ENCODE data around the gene MTIF3.

The MTIF3 gene

GRCh38 chr13:27442071-27442647, 8.2 kb downstream of the MTIF3 start:
- DNase-seq (ENCODE audit: insufficient read length, low spot score) (no peak), FAIRE-seq (peak; percentile 31)
- TF ChIP-seq POU2F2 (IDR thresholded peaks at IDR 0.05; ENCODE audit: low read depth, low read length): no peak
- TF ChIP-seq TAF1 (IDR thresholded peaks at IDR 0.05; ENCODE audit: low read depth, low read length): no peak
- no peak for TF ChIP-seq SPI1 (IDR thresholded peaks at IDR 0.05; ENCODE audit: low read depth, low read length)
- no peak for TF ChIP-seq POLR2AphosphoS5 (IDR thresholded peaks at IDR 0.05; ENCODE audit: low read depth, low read length)
- no peak for TF ChIP-seq PAX5 (IDR thresholded peaks at IDR 0.05; ENCODE audit: insufficient read depth, low read length, severe bottlenecking)
- TF ChIP-seq POLR2A (IDR thresholded peaks at IDR 0.05; ENCODE audit: low read depth, low read length): no peak

- no peak for DNase-seq (ENCODE audit: insufficient read length, low spot score)
- peak; percentile 70 for FAIRE-seq
- TF ChIP-seq PAX5 (IDR thresholded peaks at IDR 0.05; ENCODE audit: insufficient read depth, low read length, severe bottlenecking): no peak
- TF ChIP-seq POU2F2 (IDR thresholded peaks at IDR 0.05; ENCODE audit: low read depth, low read length): no peak
- no peak for TF ChIP-seq POLR2A (IDR thresholded peaks at IDR 0.05; ENCODE audit: low read depth, low read length)
- no peak for TF ChIP-seq TAF1 (IDR thresholded peaks at IDR 0.05; ENCODE audit: low read depth, low read length)
- TF ChIP-seq POLR2AphosphoS5 (IDR thresholded peaks at IDR 0.05; ENCODE audit: low read depth, low read length): no peak
- no peak for TF ChIP-seq SPI1 (IDR thresholded peaks at IDR 0.05; ENCODE audit: low read depth, low read length)
Observed at GRCh38 chr13:27440408-27440807, 10.0 kb downstream of the MTIF3 start.

GRCh38 chr13:27437126-27437525, 13.2 kb downstream of the MTIF3 start:
- FAIRE-seq (no peak), DNase-seq (ENCODE audit: insufficient read length, low spot score) (no peak)
- TF ChIP-seq TAF1 (IDR thresholded peaks at IDR 0.05; ENCODE audit: low read depth, low read length): no peak
- TF ChIP-seq POLR2A (IDR thresholded peaks at IDR 0.05; ENCODE audit: low read depth, low read length): no peak
- no peak for TF ChIP-seq POLR2AphosphoS5 (IDR thresholded peaks at IDR 0.05; ENCODE audit: low read depth, low read length)
- TF ChIP-seq PAX5 (IDR thresholded peaks at IDR 0.05; ENCODE audit: insufficient read depth, low read length, severe bottlenecking): no peak
- TF ChIP-seq POU2F2 (IDR thresholded peaks at IDR 0.05; ENCODE audit: low read depth, low read length): no peak
- no peak for TF ChIP-seq SPI1 (IDR thresholded peaks at IDR 0.05; ENCODE audit: low read depth, low read length)

- TF ChIP-seq SPI1 (IDR thresholded peaks at IDR 0.05; ENCODE audit: low read depth, low read length): no peak
- no peak for TF ChIP-seq POU2F2 (IDR thresholded peaks at IDR 0.05; ENCODE audit: low read depth, low read length)
- no peak for TF ChIP-seq PAX5 (IDR thresholded peaks at IDR 0.05; ENCODE audit: insufficient read depth, low read length, severe bottlenecking)
- no peak for TF ChIP-seq TAF1 (IDR thresholded peaks at IDR 0.05; ENCODE audit: low read depth, low read length)
- no peak for TF ChIP-seq POLR2A (IDR thresholded peaks at IDR 0.05; ENCODE audit: low read depth, low read length)
- no peak for TF ChIP-seq POLR2AphosphoS5 (IDR thresholded peaks at IDR 0.05; ENCODE audit: low read depth, low read length)
- DNase-seq (ENCODE audit: insufficient read length, low spot score): no peak
- FAIRE-seq: no peak
Observed at GRCh38 chr13:27432611-27433210, 17.7 kb downstream of the MTIF3 start.

DNA sequence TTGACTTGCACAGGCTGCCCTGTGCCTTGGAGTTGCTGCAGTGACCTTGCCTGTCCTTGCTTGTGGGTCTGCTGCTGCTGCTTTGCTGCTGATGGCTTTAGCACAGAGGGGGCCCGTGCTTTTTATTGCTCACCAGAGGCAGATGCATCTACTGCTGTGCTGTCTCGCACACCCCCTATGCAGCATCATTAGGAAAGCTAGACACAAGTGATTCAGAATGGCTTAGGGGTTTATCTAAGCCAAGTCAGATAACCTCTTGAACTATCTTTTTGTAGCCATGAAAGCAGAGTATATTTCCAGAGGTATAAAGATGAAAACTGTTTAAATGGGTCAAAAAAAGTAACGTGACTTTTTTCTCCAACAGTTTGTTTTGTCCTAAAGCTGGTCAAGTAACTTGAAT, 18.2 kb downstream of the MTIF3 start:
- no peak for DNase-seq (ENCODE audit: insufficient read length, low spot score)
- FAIRE-seq: no peak
- TF ChIP-seq POLR2A (IDR thresholded peaks at IDR 0.05; ENCODE audit: low read depth, low read length) (no peak), POLR2AphosphoS5 (IDR thresholded peaks at IDR 0.05; ENCODE audit: low read depth, low read length) (no peak), TAF1 (IDR thresholded peaks at IDR 0.05; ENCODE audit: low read depth, low read length) (no peak)

GRCh38 chr13:27428160-27428559, 22.2 kb downstream of the MTIF3 start:
- DNase-seq (ENCODE audit: insufficient read length, low spot score) (no peak), FAIRE-seq (no peak)
- TF ChIP-seq SPI1 (IDR thresholded peaks at IDR 0.05; ENCODE audit: low read depth, low read length) (no peak), POLR2AphosphoS5 (IDR thresholded peaks at IDR 0.05; ENCODE audit: low read depth, low read length) (no peak), POU2F2 (IDR thresholded peaks at IDR 0.05; ENCODE audit: low read depth, low read length) (no peak), POLR2A (IDR thresholded peaks at IDR 0.05; ENCODE audit: low read depth, low read length) (no peak), PAX5 (IDR thresholded peaks at IDR 0.05; ENCODE audit: insufficient read depth, low read length, severe bottlenecking) (no peak), TAF1 (IDR thresholded peaks at IDR 0.05; ENCODE audit: low read depth, low read length) (no peak)

GRCh38 chr13:27427641-27428040, 22.7 kb downstream of the MTIF3 start:
- DNase-seq (ENCODE audit: insufficient read length, low spot score): no peak
- no peak for TF ChIP-seq POU2F2 (IDR thresholded peaks at IDR 0.05; ENCODE audit: low read depth, low read length)
- no peak for TF ChIP-seq SPI1 (IDR thresholded peaks at IDR 0.05; ENCODE audit: low read depth, low read length)
- TF ChIP-seq POLR2A (IDR thresholded peaks at IDR 0.05; ENCODE audit: low read depth, low read length): no peak
- TF ChIP-seq PAX5 (IDR thresholded peaks at IDR 0.05; ENCODE audit: insufficient read depth, low read length, severe bottlenecking): no peak
- no peak for TF ChIP-seq TAF1 (IDR thresholded peaks at IDR 0.05; ENCODE audit: low read depth, low read length)
- no peak for TF ChIP-seq POLR2AphosphoS5 (IDR thresholded peaks at IDR 0.05; ENCODE audit: low read depth, low read length)
- no peak for FAIRE-seq

DNA sequence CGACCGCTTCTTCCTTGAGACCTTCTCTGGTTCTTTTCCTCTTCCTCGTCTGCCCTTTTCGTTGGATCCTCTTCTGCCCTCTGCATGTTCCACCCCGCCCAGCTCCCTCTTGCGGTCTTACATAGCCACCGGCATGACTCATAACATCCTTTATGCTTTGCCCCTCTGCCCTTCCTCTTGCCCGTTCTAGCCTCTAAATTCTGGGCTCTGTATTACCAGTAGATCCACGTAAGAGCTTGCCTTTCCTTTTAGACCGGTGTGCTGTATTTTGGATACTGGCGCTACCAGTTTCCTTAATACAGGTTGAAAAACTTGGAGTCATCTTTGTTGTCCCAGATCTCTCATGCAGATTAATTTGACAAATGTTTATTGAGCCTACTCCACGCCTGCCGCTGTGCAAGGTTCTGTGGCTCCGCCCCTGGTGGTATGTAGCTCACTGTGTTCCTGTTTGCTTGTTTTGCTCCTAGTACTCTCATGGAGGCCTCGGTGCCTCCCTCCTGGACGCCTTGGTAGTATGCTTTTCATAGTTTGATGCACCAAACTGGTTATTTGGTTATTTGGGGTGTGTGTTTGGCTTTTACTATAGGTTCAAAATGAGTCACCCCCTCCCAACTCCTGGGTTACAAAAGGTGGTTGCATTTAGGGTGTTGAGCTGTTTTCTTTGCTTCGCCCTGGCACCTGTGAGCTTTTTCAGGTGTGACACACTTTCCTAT, 24.3 kb downstream of the MTIF3 start:
- TF ChIP-seq POLR2AphosphoS5 (IDR thresholded peaks at IDR 0.05; ENCODE audit: low read depth, low read length) (no peak), POU2F2 (IDR thresholded peaks at IDR 0.05; ENCODE audit: low read depth, low read length) (peak; percentile 73), PAX5 (IDR thresholded peaks at IDR 0.05; ENCODE audit: insufficient read depth, low read length, severe bottlenecking) (no peak)
- peak; percentile 90 for FAIRE-seq
- peak; percentile 33 for DNase-seq (ENCODE audit: insufficient read length, low spot score)

- DNase-seq (ENCODE audit: insufficient read length, low spot score) (no peak), FAIRE-seq (no peak)
- TF ChIP-seq TAF1 (IDR thresholded peaks at IDR 0.05; ENCODE audit: low read depth, low read length) (no peak), PAX5 (IDR thresholded peaks at IDR 0.05; ENCODE audit: insufficient read depth, low read length, severe bottlenecking) (no peak), SPI1 (IDR thresholded peaks at IDR 0.05; ENCODE audit: low read depth, low read length) (no peak), POLR2A (IDR thresholded peaks at IDR 0.05; ENCODE audit: low read depth, low read length) (no peak), POLR2AphosphoS5 (IDR thresholded peaks at IDR 0.05; ENCODE audit: low read depth, low read length) (no peak), POU2F2 (IDR thresholded peaks at IDR 0.05; ENCODE audit: low read depth, low read length) (no peak)
Observed at GRCh38 chr13:27425158-27425917, 25.0 kb downstream of the MTIF3 start.
